Uterus (tissue), 2 donors: ENCODE measurements around the gene MMP17.

Source experiments
- CTCF ChIP-seq, 4 experiments: fragments of 200-600 bp in 2 of 4; fragments of 450-650 bp in 2 of 4; sonication (generic) in 2 of 4; IDR thresholded peaks; one replicate each; pipeline ENCODE4 v1.5.1; 2016 to 2019; ENCODE audit warnings: antibody characterized with exemption in 4 of 4, mild to moderate bottlenecking in 2 of 4, moderate library complexity in 1 of 4
- POLR2A ChIP-seq, 2 donors: fragments of 450-650 bp; IDR thresholded peaks; one replicate each; pipeline ENCODE4 v1.6.1; 2016; ENCODE audit warnings: antibody characterized with exemption in 2 of 2, mild to moderate bottlenecking in 1 of 2, moderate library complexity in 1 of 2

GRCh38 chr12:131867471-131867870 is 39.3 kb downstream of the MMP17 start:
- TF ChIP-seq CTCF (IDR thresholded peaks at IDR 0.05) (no peak), POLR2A (IDR thresholded peaks at IDR 0.05) (no peak)
